GM12878 (cell line): ENCODE data around the gene KRT31. TPM values are rescaled to one million over a fixed set of nuclear protein-coding genes. Genes with fewer than 3 reads are reported as not detected.

Source experiments
- ATAC-seq: fragments of 200-7000 bp; cut with Tn5 transposase; 3 replicates; pipeline ENCODE4 v1.9.1; 2020; ENCODE audit warnings: mild to moderate bottlenecking, moderate library complexity
- BruUV-seq: library from RNA; stranded (reverse); fragments of 400-500 nt; replicated peaks from 2 replicates; lab custom pipeline; 2021; lab: Mats Ljungman, UMichigan
- CTCF ChIA-PET: fragments of 300-600 bp; sonication (Branson Sonifier 250); formaldehyde crosslinking; extraction: SDS; loops from one replicate; lab custom pipeline; 2021; ENCODE audit warnings: inconsistent platforms; lab: Yijun Ruan, JAX
- POLR2A ChIA-PET: fragments of 350-600 bp; formaldehyde crosslinking; extraction: SDS; loops from one replicate; lab custom pipeline; 2021; ENCODE audit warnings: inconsistent platforms; lab: Charles Lee
- RAD21 ChIA-PET: fragments of 300-600 bp; sonication (Branson Sonifier 250); formaldehyde crosslinking; loops from one replicate; lab custom pipeline; 2023; ENCODE audit warnings: antibody characterized with exemption; ENCODE audit not compliant: unreplicated experiment; lab: Charles Lee
- SMC1A ChIA-PET: fragments of 300-600 bp; sonication (Branson Sonifier 250); formaldehyde crosslinking; loops from one replicate; lab custom pipeline; 2023; ENCODE audit not compliant: unreplicated experiment, uncharacterized antibody; lab: Charles Lee
- DNase-seq: peaks from one replicate; pipeline ENCODE4 v3.0.0-alpha.2; 2011; ENCODE audit warnings: low read depth, low spot score
- FAIRE-seq: peaks from 3 replicates; lab custom pipeline; 2011; peaks lifted over from hg19 to GRCh38; lab: Jason Lieb, UNC
- H2AFZ ChIP-seq: 2 replicates; pipeline ENCODE4 v1.6.0; 2011; ENCODE audit warnings: low read depth, low read length, control low read depth; ENCODE audit not compliant: control insufficient read depth
- H3K27ac ChIP-seq: 2 replicates; pipeline ENCODE4 v1.5.1; 2011; ENCODE audit warnings: control low read depth; ENCODE audit not compliant: control insufficient read depth, insufficient read depth
- H3K27me3 ChIP-seq, 2 experiments: replicated peaks in 1 of 2; 2 replicates each; pipeline versions ENCODE4 v1.6.0 to v1.6.1; 2011; ENCODE audit warnings: low read length in 1 of 2; ENCODE audit not compliant: control insufficient read depth in 2 of 2, insufficient read depth in 2 of 2
- H3K36me3 ChIP-seq, 2 experiments: 2 replicates each; pipeline ENCODE4 v1.5.1; 2011; ENCODE audit warnings: low read length in 1 of 2; ENCODE audit not compliant: control insufficient read depth in 2 of 2, insufficient read depth in 2 of 2
- H3K4me1 ChIP-seq: 2 replicates; pipeline ENCODE4 v1.6.1; 2011; ENCODE audit warnings: mild to moderate bottlenecking, low read length, moderate library complexity, mixed read lengths; ENCODE audit not compliant: control insufficient read depth, insufficient read depth
- H3K4me2 ChIP-seq: 2 replicates; pipeline ENCODE4 v1.6.0; 2011; ENCODE audit warnings: control low read depth; ENCODE audit not compliant: control insufficient read depth, insufficient read depth
- H3K4me3 ChIP-seq: fragments of 200-600 bp; sonication (generic); 2 replicates; pipeline ENCODE4 v1.5.1; 2016
- H3K79me2 ChIP-seq: 2 replicates; pipeline ENCODE4 v1.6.0; 2011; ENCODE audit warnings: low read length; ENCODE audit not compliant: control insufficient read depth, insufficient read depth
- H3K9ac ChIP-seq: 2 replicates; pipeline ENCODE4 v1.8.0; 2011; ENCODE audit warnings: low read length, control low read depth, mixed read lengths; ENCODE audit not compliant: control insufficient read depth, insufficient read depth
- H3K9me3 ChIP-seq: replicated peaks from 3 replicates; pipeline ENCODE4 v1.5.1; 2011; ENCODE audit warnings: mild to moderate bottlenecking, low read length; ENCODE audit not compliant: control insufficient read depth, insufficient read depth
- H4K20me1 ChIP-seq: 2 replicates; pipeline ENCODE4 v1.6.0; 2011; ENCODE audit not compliant: control insufficient read depth, insufficient read depth
- EED ChIP-seq: sonication (generic); IDR thresholded peaks from 2 replicates; pipeline ENCODE4 v1.6.1; 2016; ENCODE audit warnings: antibody characterized with exemption, low read depth
- JUND ChIP-seq: IDR thresholded peaks from 2 replicates; pipeline ENCODE4 v1.6.1; 2012; ENCODE audit warnings: low read depth, mild to moderate bottlenecking, low read length, improper control_type of control experiment, moderate library complexity
- KLF5 ChIP-seq: fragments of 450-650 bp; IDR thresholded peaks from 2 replicates; pipeline ENCODE4 v1.6.1; 2014; ENCODE audit warnings: mild to moderate bottlenecking; ENCODE audit not compliant: partially characterized antibody
- MLLT1 ChIP-seq: fragments of 450-650 bp; IDR thresholded peaks from 2 replicates; pipeline ENCODE4 v1.6.1; 2016; ENCODE audit warnings: mild to moderate bottlenecking
- NR2C1 ChIP-seq: fragments of 450-650 bp; IDR thresholded peaks from 2 replicates; pipeline ENCODE4 v1.6.1; 2017; ENCODE audit warnings: antibody characterized with exemption, mild to moderate bottlenecking, moderate library complexity
- RBBP5 ChIP-seq: fragments of 200-600 bp; sonication (generic); conservative IDR thresholded peaks from 2 replicates; pipeline ENCODE4 v1.6.1; 2016
- SMARCA5 ChIP-seq: fragments of 450-650 bp; IDR thresholded peaks from 2 replicates; pipeline ENCODE4 v1.6.1; 2017; ENCODE audit warnings: mild to moderate bottlenecking
- SUZ12 ChIP-seq: fragments of 200-600 bp; sonication (generic); IDR thresholded peaks from one replicate; pipeline ENCODE4 v1.6.1; 2018; ENCODE audit warnings: antibody characterized with exemption, mild to moderate bottlenecking; ENCODE audit not compliant: unreplicated experiment
- ZNF384 ChIP-seq: IDR thresholded peaks from 2 replicates; pipeline ENCODE4 v1.6.1; 2012; ENCODE audit warnings: low read depth, mild to moderate bottlenecking, low read length, improper control_type of control experiment, borderline replicate concordance
- WGBS: methylation state at CpG from one replicate; pipeline ENCODE4 v1.1.6; 2016; ENCODE audit warnings: low lambda C conversion rate; ENCODE audit not compliant: insufficient replicate concordance, insufficient coverage; ENCODE audit errors: missing lambda C conversion rate; 5-methylcytosine and 5-hydroxymethylcytosine counted together
- in situ Hi-C: fragments of 300-500 bp; cut with MboI; formaldehyde crosslinking; loops from 9 replicates; pipeline ENCODE4 v1.14.3; 2018; ENCODE audit warnings: mixed read lengths
- intact Hi-C: fragments of 100-400 bp; cut with micrococcal nuclease; formaldehyde crosslinking; loops from one replicate; pipeline ENCODE4 v1.14.2; 2022; ENCODE audit not compliant: unreplicated experiment
- polyA plus RNA-seq, 11 experiments: library from polyadenylated mRNA; depleted of rRNA in 4 of 11; unstranded in 6 of 11; stranded (reverse) in 5 of 11; fragments of >200 nt; fragmentation: Nextera tagmentation in 4 of 11; fragmentation: Illumina TruSeq in 1 of 11; extraction: Ambion mirVana in 4 of 11; extraction: Trizol in 1 of 11; gene quantifications; 1 replicate in 1 of 11; 2 replicates in 10 of 11; pipeline versions ENCODE4 v1.2.1 to v1.2.3, GENCODE V29; 2011 to 2016; ENCODE audit warnings: inconsistent platforms in 2 of 11, missing spikeins in 2 of 11, low read depth in 1 of 11
- total RNA-seq, 4 experiments: library from RNA; depleted of rRNA in 3 of 4; stranded (reverse); fragments of >200 nt in 3 of 4; fragmentation: Illumina TruSeq in 1 of 4; extraction: Trizol in 1 of 4; gene quantifications; 2 replicates each; pipeline versions ENCODE4 v1.2.1 to v1.2.3, GENCODE V29; 2013 to 2021
- TF ChIP-seq, protein P1 (sequence below): fragments of 450-650 bp; formaldehyde crosslinking; IDR thresholded peaks from 2 replicates; pipeline ENCODE4 v1.5.0; 2022; ENCODE audit warnings: mild to moderate bottlenecking, missing genetic modification characterization

KRT31 gene
- total and polyA plus RNA-seq, 10 of the 15 experiments (the other 5 are each of a cell fraction or from before 2014, with no cell fraction given) = not detected

GRCh38 chr17:41428591-41429291 is 31.3 kb upstream of the KRT31 start:
- TF ChIP-seq SUZ12 (no peak), NR2C1 (no peak), ZNF384 (no peak), RBBP5 (no peak), EED (no peak), SMARCA5 (no peak), KLF5 (no peak), MLLT1 (no peak), JUND (no peak)
- TF ChIP-seq, protein P1, sequence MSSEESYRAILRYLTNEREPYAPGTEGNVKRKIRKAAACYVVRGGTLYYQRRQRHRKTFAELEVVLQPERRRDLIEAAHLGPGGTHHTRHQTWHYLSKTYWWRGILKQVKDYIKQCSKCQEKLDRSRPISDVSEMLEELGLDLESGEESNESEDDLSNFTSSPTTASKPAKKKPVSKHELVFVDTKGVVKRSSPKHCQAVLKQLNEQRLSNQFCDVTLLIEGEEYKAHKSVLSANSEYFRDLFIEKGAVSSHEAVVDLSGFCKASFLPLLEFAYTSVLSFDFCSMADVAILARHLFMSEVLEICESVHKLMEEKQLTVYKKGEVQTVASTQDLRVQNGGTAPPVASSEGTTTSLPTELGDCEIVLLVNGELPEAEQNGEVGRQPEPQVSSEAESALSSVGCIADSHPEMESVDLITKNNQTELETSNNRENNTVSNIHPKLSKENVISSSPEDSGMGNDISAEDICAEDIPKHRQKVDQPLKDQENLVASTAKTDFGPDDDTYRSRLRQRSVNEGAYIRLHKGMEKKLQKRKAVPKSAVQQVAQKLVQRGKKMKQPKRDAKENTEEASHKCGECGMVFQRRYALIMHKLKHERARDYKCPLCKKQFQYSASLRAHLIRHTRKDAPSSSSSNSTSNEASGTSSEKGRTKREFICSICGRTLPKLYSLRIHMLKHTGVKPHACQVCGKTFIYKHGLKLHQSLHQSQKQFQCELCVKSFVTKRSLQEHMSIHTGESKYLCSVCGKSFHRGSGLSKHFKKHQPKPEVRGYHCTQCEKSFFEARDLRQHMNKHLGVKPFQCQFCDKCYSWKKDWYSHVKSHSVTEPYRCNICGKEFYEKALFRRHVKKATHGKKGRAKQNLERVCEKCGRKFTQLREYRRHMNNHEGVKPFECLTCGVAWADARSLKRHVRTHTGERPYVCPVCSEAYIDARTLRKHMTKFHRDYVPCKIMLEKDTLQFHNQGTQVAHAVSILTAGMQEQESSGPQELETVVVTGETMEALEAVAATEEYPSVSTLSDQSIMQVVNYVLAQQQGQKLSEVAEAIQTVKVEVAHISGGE (CRISPR knock-in tag) = no peak
- H2AFZ ChIP-seq = no peak overlapping the region
- in situ Hi-C loops = no loop called here

More at GRCh38 chr17:41428591-41429291, 31.3 kb upstream of the KRT31 start:
- H3K4me3 ChIP-seq = no peak overlapping the region
- 2% methylated on average over 4 of the region's 4 CpGs for WGBS
- BruUV-seq = no TSS peak
- no peak overlapping the region for H3K4me2 ChIP-seq
- CTCF ChIA-PET = no interaction called here
- SMC1A ChIA-PET = no interaction called here
- POLR2A ChIA-PET = no interaction called here
- no peak overlapping the region for H3K27ac ChIP-seq
- no peaks in the 10 kb centered on the region; a peak in 2 of 4 replicates for H3K27me3 ChIP-seq
- RAD21 ChIA-PET = no interaction called here
- no peaks in the 10 kb centered on the region for H4K20me1 ChIP-seq
- intact Hi-C loops = no loop called here
- H3K4me1 ChIP-seq = no peaks in the 10 kb centered on the region
- DNase-seq = no peak
- no peak for FAIRE-seq
- no peak for ATAC-seq
- H3K79me2 ChIP-seq = no peaks in the 10 kb centered on the region
- H3K9me3 ChIP-seq = no peaks in the 10 kb centered on the region
- H3K36me3 ChIP-seq = no peaks in the 10 kb centered on the region
- H3K9ac ChIP-seq = no peak overlapping the region
